CD4-positive, alpha-beta T cell treated with Interferon gamma for 1 hour (primary cell): Measurements from ENCODE around the gene TRIM49D1.
"Not testable (repeated sequence)": the region's sequence is repeated elsewhere in the genome, so short reads cannot be mapped to it uniquely, and the experiment has no call there.

ENCODE experiments used
- DNase-seq: peaks from one replicate; pipeline ENCODE4 v3.0.0-alpha.2; 2020

TRIM49D1 gene, protein sequence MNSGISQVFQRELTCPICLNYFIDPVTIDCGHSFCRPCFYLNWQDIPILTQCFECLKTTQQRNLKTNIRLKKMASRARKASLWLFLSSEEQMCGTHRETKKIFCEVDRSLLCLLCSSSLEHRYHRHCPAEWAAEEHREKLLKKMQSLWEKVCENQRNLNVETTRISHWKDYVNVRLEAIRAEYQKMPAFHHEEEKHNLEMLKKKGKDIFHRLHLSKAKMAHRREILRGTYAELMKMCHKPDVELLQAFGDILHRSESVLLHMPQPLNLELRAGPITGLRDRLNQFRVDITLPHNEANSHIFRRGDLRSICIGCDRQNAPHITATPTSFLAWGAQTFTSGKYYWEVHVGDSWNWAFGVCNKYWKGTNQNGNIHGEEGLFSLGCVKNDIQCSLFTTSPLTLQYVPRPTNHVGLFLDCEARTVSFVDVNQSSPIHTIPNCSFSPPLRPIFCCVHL

DNA sequence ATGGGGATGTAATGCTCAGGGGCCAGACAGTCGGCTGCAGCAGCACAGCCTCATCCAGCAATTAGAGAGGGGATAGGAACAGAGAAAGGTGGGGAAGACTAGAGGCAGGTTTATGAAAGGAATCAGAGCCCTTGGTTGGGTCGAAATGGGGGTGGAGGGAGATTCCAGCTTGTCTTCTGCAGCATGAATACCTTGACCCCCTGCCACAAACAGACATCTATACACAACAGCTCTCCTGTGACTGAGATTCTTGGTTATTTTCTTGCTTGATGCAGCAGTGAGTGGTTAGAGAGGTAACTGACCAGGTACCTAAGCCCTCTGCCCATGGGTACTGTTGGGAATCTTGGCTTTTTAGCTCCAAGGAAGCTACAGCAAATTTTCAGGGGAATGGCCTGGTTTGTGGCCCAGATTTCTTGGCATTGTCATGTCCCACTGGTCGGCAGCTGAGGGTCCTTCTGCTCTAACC, at the start of gene TRIM49D1:
Gene TRIM49D1 (minus strand): TSS at position 51 of the 466 bp plus-strand sequence. CDS start 4,535 bp downstream, outside the sequence.
- no peak for DNase-seq

GRCh38 chr11:89965737-89966136, 43.7 kb upstream of the TRIM49D1 start, which contains the start of gene TRIM64:
Gene TRIM64 (plus strand): TSS chr11:89966037. CDS start chr11:89968504, 2,467 bp downstream.
- not testable (repeated sequence) for DNase-seq

GRCh38 chr11:89960833-89961232, 38.8 kb upstream of the TRIM49D1 start:
- DNase-seq: not testable (repeated sequence)

- not testable (repeated sequence) for DNase-seq
Measured at GRCh38 chr11:89923764-89924163, 1.7 kb upstream of the TRIM49D1 start, which contains the start of gene TRIM49D2. Gene TRIM49D2 (plus strand): TSS chr11:89924064. CDS start chr11:89926762, 2,698 bp downstream.

DNA sequence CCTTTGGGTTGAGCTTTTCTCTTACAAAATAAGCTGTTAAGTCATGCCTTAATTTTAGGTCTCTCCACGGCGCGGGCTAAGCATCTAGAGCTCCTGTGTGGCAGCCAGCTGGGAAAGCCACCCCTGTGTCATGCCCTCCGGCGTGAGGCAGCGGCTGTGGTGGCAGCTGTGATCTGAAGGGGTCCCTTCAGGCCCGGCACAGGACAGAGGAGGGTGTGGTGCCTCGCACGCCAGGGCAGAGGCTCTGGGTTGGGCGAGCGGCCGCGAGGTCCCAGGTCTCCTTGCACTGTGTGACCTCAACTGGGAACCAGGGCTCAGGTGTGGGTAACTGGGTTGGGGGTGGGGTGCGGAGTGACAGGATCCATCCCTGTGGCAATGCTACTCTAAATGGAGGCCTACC, 21.2 kb downstream of the TRIM49D1 start:
- not testable (repeated sequence) for DNase-seq

DNA sequence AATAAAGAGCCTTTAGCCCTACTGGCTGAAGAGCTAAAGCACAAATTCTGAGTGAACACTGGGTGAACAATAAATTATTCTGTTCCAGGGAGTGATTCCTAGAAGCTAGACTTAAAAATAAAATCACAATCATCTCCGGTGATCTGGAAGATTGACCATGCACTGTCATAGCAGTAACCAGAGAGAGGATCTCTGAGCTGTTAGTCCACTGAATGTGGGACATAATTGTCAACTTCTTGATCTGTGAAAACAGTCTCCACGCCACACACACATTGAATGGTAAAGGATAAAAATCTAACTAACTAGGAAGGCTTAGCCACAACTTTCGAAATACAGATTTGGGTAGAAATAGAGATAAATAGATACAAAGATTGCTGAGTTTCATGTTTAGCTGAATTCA, 28.8 kb downstream of the TRIM49D1 start:
- DNase-seq: not testable (repeated sequence)

GRCh38 chr11:89877511-89877910, 44.5 kb downstream of the TRIM49D1 start:
- DNase-seq: not testable (repeated sequence)

DNA sequence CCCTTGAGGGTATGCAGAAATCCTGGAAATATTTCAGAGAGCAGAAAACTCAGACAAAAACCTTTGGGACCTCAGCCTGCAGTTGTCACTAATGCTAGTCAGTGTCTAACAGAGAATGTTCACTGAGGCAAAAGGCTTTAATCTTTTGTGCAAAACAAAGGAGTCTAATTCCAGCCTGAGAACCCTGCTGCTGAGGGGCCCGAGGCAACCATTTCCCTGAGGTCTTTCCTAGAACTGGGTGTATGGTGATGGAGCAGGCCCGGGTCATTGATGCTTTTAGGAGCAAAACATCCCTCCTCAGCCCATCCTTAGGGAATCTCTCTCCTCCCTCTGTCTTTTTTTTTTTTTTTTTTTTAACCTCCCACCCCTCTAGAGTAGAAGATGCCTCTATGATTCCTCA, 49.5 kb downstream of the TRIM49D1 start:
- not testable (repeated sequence) for DNase-seq

DNA sequence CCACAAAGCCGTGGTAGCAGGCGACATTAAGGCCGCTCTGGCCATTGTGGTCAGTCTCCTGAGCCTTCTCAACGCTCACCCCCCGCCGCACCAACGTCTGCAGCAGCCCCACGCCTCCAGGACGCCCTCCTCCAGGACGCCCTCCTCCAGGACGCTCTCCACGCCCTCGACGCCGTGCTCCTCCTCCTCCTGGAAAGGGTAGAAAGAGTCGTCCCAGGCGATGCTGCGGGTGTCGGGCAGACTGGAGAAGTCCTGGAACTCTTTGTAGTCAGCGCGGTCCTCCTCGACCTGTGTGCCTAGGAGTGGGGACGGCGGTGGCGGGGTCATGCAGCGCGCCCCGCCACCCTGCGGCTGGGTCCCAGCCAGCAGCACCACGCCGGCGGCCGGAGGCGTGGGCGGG, 56.8 kb downstream of the TRIM49D1 start:
- not testable (repeated sequence) for DNase-seq

DNA sequence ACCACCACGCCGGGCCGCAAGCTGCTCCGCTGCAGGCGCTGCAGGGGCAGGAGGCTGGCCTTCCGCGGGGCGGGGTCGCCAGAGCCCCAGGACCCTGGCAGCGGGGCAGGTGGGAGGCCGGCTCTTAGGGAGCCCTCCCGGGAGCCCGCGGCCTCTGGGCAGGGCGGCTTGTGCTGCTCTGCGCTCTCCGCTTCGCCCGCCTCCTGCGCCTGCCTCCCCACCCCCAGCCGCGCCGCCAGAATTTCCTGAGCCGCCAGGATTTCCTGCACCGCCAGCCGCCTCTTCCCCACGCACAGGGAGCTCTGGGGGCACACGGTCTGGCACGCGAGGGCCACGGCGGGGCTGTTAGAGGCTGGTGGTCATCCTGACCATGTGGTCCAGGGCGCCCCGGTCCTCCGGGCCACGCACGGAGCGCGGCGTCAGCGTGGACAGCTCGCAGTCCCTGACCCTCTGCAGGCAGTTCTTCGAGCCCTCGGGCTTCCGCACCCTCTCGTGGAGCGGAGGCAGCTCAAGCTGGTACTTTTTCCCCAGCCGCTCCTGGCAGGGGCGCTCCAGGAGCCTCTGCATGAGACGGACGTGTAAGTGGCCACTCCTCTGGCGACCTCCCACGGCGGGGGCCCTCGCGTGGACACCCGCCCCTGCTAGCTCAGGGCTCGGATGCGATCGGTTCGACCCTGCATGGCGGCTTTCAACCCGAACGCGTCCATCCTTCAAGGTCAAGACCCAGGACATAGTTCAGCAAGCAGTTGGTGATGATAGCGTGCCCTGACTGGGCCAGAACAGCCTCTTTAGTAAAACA, 57.9 kb downstream of the TRIM49D1 start:
- DNase-seq: not testable (repeated sequence)
